Suppressor macrophage (primary cell): ENCODE measurements around the gene CHKA.
A peak's percentile ranks its signal among the peaks of the same experiment; 100 is the strongest.

Experiments
- DNase-seq, 4 experiments: peaks; one replicate each; pipeline ENCODE4 v3.0.0-alpha.2; 2020 to 2022

The CHKA gene

DNA sequence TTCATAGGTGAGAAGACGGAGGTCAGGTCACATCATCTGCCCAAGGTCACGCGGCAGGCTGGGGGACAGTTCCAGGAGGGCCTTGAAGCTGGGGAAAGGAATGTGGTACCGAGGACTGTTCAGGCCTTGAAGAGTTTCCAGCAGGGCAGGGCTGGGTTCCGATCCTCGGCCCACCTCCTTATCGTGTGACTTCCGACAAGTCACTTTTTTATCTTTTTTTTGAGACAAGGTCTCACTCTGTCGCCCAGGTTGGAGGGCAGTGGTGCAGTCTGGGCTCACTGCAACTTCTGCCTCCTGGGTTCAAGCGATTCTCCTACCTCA lies 90.1 kb downstream of the CHKA start:
- peak in 2 of 4 experiments; percentile 38 to 56 for DNase-seq

GRCh38 chr11:68030318-68031143 lies 90.7 kb downstream of the CHKA start, which contains the start of gene NDUFS8:
Gene NDUFS8, plus strand, starts transcription at chr11:68030681. Its CDS starts 1,471 bp downstream, at chr11:68032152.
- DNase-seq = peak; percentile 97 to 99 (median 98)

GRCh38 chr11:68028802-68029545 lies 92.2 kb downstream of the CHKA start:
- DNase-seq = peak in 1 of 4 experiments; percentile 54

DNA sequence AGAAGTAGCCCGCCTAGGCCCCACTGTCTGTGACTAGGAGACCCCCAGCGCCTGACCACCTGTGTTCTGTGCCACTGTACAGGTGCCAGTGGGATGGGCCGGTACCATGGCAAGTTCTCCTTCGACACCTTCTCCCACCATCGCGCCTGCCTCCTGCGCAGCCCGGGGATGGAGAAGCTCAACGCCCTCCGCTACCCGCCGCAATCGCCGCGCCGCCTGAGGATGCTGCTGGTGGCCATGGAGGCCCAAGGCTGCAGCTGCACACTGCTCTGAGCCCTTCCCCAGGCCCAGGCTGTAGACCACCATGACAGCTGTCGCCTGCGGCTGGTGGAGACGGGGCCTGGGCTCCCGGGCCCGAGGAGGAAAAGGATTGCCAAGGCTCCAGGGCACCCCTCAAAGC lies 93.5 kb downstream of the CHKA start:
- DNase-seq = no peak

GRCh38 chr11:68026391-68027105 lies 94.6 kb downstream of the CHKA start:
- no peak for DNase-seq

GRCh38 chr11:68025047-68025446 lies 96.1 kb downstream of the CHKA start:
- DNase-seq = no peak

- DNase-seq = no peak
Observed at GRCh38 chr11:68024508-68024907, 96.7 kb downstream of the CHKA start.

DNA sequence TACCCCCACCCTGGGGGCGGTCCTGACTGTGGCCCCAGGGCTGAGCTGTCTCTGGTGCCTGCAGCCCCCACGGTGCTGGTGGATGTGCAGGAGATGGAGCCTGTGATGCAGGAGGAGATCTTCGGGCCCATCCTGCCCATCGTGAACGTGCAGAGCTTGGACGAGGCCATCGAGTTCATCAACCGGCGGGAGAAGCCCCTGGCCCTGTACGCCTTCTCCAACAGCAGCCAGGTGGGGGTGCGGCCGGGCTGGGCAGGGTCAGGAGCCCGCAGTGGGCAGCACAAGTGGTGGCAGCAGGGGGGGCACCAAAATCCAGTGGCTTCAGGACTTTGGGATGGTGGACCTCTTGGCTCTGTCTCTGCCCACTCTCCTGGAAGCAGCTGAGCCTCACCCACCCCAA lies 98.7 kb downstream of the CHKA start:
- DNase-seq = no peak

DNA sequence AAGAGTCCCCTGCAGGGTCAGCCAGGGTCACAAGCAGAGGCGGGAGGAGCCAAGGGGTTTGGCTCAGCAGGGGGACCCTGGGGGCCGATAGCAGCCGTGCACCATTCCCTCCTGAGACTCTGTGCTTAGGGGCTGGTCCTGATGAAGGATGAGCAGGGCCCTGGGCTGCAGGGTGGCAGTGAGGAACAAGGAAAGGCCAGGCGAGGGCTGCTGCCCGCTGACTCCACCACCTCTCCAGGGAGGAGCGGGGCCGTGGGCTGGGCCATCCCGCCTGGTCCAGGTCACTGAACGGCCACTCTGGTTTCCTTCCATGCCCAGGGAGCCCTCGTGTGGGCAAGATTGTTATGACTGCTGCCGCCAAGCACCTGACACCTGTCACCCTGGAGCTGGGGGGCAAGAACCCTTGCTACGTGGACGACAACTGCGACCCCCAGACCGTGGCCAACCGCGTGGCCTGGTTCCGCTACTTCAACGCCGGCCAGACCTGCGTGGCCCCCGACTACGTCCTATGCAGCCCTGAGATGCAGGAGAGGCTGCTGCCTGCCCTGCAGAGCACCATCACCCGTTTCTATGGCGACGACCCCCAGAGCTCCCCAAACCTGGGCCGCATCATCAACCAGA lies 99.9 kb downstream of the CHKA start:
- no peak for DNase-seq

- DNase-seq = peak in 2 of 4 experiments; percentile 37 to 40
Observed at GRCh38 chr11:68020575-68020974, 100.6 kb downstream of the CHKA start.

DNA sequence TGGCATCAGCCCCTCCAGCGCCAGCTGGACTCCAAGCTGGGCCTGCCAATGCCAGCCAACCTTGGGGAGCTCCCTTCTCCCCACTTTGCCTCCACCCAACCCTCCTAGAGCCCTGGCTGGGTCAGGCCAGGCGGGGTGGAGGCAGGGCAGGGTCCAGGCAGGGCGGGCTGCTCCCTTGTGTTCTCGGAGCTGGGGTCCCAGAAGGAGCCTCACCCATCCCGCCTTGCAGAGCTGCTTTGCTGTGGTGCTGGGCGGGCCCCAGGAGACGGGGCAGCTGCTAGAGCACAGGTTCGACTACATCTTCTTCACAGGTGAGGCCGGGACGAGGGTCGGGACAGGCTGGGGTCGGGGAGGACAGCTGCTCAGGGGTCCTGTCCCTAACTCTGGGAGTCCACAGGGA lies 101.7 kb downstream of the CHKA start:
- no peak for DNase-seq

GRCh38 chr11:68018730-68019190 lies 102.4 kb downstream of the CHKA start:
- no peak for DNase-seq

GRCh38 chr11:68017980-68018729 lies 103.0 kb downstream of the CHKA start:
- DNase-seq = no peak

DNA sequence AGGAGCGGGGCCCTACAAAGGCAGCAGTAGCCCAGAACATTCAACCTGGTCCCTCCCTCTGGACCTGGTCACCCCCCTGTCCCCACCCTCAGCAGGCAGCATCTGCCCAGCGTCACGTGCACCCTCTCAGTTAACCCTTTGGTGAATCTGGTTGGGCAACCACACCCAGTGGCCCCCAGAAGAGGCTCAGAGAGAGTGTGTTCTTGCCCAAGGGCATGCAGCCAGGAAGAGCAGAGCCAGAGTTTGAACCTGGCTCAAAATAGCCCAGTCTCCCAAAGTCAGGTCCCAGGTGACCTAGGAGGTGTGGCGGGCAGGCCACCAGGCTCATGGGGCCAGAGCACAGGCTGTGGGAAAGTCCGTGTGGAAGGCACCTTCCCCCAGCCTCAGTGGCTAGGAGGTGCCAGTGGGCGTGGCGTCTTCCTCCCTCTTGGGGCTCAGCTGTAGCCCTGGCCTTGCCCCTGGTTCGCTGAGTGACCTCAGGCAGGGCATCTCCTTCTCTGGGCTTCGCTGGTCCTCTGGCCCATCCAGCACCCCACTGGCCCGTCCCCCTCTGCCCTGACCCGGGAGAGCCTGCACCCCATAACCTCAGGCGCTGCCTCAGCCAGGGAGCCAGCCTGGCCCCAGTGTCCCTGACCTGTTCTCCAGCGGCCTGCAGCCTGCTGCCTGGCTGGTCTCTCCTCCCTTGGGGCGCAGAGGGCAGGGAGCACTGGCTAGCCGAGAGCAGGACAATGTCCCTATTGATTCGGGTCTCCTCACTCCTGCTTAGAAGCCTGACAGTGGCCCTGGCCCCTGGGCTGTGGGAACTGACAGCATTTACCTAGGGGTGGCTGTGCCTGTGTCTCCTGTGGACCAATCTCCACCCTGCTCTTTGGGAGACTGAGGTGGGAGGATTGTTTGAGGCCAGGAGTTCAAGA lies 104.0 kb downstream of the CHKA start:
- no peak for DNase-seq

GRCh38 chr11:68016161-68016903 lies 104.9 kb downstream of the CHKA start:
- DNase-seq = no peak

GRCh38 chr11:68015467-68015866 lies 105.7 kb downstream of the CHKA start:
- no peak for DNase-seq

DNA sequence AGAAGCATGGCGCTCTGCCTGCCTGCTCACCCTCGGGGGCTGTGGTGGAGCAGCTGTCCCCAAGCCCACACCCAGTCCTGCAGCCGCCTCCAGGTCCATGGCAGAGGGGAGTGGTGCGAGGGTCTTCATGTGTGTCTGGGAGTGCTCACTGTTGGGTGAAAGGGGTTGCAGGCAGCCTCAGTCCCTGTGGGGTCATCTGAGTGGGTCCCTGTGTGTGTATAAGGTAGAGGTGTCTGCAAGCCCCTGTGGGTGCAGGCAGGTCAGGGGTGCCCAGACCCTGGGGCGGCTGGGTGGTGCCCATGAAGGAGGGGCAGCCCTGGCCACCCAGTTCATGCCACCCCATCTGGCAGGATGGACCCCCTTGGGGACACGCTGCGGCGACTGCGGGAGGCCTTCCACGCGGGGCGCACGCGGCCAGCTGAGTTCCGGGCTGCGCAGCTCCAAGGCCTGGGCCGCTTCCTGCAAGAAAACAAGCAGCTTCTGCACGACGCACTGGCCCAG lies 106.2 kb downstream of the CHKA start:
- no peak for DNase-seq

DNA sequence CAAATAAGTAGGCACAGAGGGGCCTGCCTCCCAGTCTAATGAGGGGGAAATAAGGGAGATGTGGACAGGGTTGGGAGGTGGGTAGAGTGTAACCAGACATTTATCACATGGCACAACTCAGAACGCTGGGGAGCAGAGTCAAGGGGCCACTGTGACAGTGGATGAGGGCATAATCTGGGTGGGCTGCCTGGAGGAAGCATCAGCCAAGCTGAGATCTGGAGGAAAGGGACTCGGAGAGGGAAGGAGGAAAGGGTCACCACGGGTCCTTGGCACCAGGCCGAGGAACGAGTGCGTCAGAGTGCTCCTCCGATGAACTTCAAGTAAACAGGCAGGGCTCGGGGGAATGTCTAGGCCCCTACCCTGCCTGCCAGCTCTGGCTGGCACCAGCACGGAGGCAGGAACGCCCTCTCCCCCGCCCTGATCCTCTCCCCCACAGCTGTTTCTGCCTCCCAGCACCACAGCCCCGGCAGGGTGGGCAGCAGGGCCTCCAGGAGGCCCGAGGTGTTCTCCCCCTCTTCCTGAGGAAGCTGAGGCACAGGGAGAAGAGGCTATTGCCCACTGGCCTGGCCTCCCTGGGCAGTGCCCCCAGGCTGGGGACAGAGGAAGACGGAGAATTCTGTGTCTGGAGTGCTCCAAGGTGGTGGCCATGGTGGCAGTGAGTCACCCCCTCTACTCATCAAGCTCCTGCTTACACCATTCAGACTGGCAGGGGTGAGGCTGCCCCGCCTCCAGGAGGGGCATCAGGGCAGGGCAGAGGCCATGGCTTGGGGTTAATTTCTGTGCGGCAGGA lies 106.8 kb downstream of the CHKA start:
- peak; percentile 64 to 82 (median 76) for DNase-seq

- DNase-seq = no peak
Observed at GRCh38 chr11:68013611-68014156, 107.5 kb downstream of the CHKA start.
